HCT116 (cell line): ENCODE results near the gene TTC33. TPM values are rescaled to one million over a fixed set of nuclear protein-coding genes. Genes with fewer than 3 reads are reported as not detected.

Source experiments
- ATAC-seq: fragments of 200-7000 bp; cut with Tn5 transposase; 2 replicates; pipeline ENCODE4 v1.9.1; 2020; ENCODE audit warnings: mild to moderate bottlenecking, moderate library complexity
- BruUV-seq: library from RNA; stranded (reverse); fragments of 400-500 nt; replicated peaks from 2 replicates; lab custom pipeline; 2021; lab: Mats Ljungman, UMichigan
- CTCF ChIA-PET: fragments of 300-600 bp; sonication (Branson Sonifier 250); formaldehyde crosslinking; loops from one replicate; lab custom pipeline; 2021; ENCODE audit warnings: antibody characterized with exemption; lab: Charles Lee
- POLR2A ChIA-PET: fragments of 300-600, 350-600 bp; sonication (Branson Sonifier 250); formaldehyde crosslinking; loops from one replicate; lab custom pipeline; 2021; ENCODE audit warnings: antibody characterized with exemption; lab: Charles Lee
- RAD21 ChIA-PET, 2 experiments: fragments of 300-600 bp; sonication (Branson Sonifier 250); formaldehyde crosslinking; loops; one replicate each; lab custom pipeline; 2023; ENCODE audit warnings: low total read pairs in 2 of 2; ENCODE audit not compliant: uncharacterized antibody in 2 of 2, unreplicated experiment in 2 of 2, low non-redundant PET in 1 of 2; lab: Charles Lee
- DNase-seq: peaks from one replicate; pipeline ENCODE4 v3.0.0-alpha.2; 2010; ENCODE audit warnings: low read depth, low spot score
- H2AFZ ChIP-seq: fragments of 200-600 bp; shearing (Covaris generic), sonication (generic); 2 replicates; pipeline ENCODE4 v1.6.1; 2017; ENCODE audit warnings: low read depth, mixed run types, mixed read lengths, antibody characterized with exemption, low read length; ENCODE audit not compliant: poor library complexity, severe bottlenecking
- H3K27ac ChIP-seq: 2 replicates; pipeline ENCODE4 v1.5.1; 2012; ENCODE audit warnings: low read depth, low read length
- H3K27me3 ChIP-seq: fragments of 200-600 bp; sonication (generic); 2 replicates; pipeline ENCODE4 v1.6.1; 2016; ENCODE audit warnings: mixed run types, low read length, mixed read lengths; ENCODE audit not compliant: insufficient read depth
- H3K36me3 ChIP-seq, 2 experiments: fragments of 200-500 bp in 1 of 2; fragments of 200-600 bp in 1 of 2; sonication (Bioruptor generic) in 1 of 2; sonication (generic) in 1 of 2; 2 replicates each; pipeline versions ENCODE4 v1.5.1 to v1.6.1; 2014 to 2016; ENCODE audit warnings: low read length in 2 of 2, inconsistent platforms in 1 of 2, mixed read lengths in 1 of 2, mixed run types in 1 of 2; ENCODE audit not compliant: insufficient read depth in 2 of 2, control insufficient read depth in 1 of 2
- H3K4me1 ChIP-seq, 2 experiments: fragments of 200-600 bp in 1 of 2; sonication (generic) in 1 of 2; 2 replicates each; pipeline versions ENCODE4 v1.5.1 to v1.6.1; 2012 to 2017; ENCODE audit warnings: low read length in 2 of 2, inconsistent platforms in 1 of 2, mild to moderate bottlenecking in 1 of 2, mixed read lengths in 1 of 2, mixed run types in 1 of 2, moderate library complexity in 1 of 2; ENCODE audit not compliant: insufficient read depth in 2 of 2, control insufficient read depth in 1 of 2
- H3K4me2 ChIP-seq: fragments of 200-600 bp; sonication (generic); 2 replicates; pipeline ENCODE4 v1.6.1; 2017; ENCODE audit warnings: mixed run types, low read length, mixed read lengths
- H3K4me3 ChIP-seq, 2 experiments: fragments of 200-600 bp in 1 of 2; sonication (generic) in 1 of 2; replicated peaks in 1 of 2; 2 replicates each; pipeline ENCODE4 v1.5.1; 2011 to 2016; ENCODE audit warnings: low read length in 2 of 2, control low read depth in 1 of 2, low read depth in 1 of 2, mild to moderate bottlenecking in 1 of 2, mixed read lengths in 1 of 2, mixed run types in 1 of 2
- H3K79me2 ChIP-seq: fragments of 200-600 bp; sonication (generic); 2 replicates; pipeline ENCODE4 v1.6.1; 2017; ENCODE audit warnings: mild to moderate bottlenecking, mixed run types, low read length, moderate library complexity, mixed read lengths; ENCODE audit not compliant: insufficient read depth
- H3K9ac ChIP-seq: fragments of 200-600 bp; sonication (generic); 2 replicates; pipeline ENCODE4 v1.6.1; 2016; ENCODE audit warnings: low read length, mixed read lengths
- H3K9me2 ChIP-seq: fragments of 200-600 bp; sonication (generic), shearing (Covaris generic); 2 replicates; pipeline ENCODE4 v1.6.1; 2017; ENCODE audit warnings: mixed run types, mild to moderate bottlenecking, moderate library complexity; ENCODE audit not compliant: insufficient read depth
- H3K9me3 ChIP-seq, 2 experiments: fragments of 200-500 bp in 1 of 2; fragments of 200-600 bp in 1 of 2; sonication (Bioruptor generic) in 1 of 2; sonication (generic) in 1 of 2; 2 replicates each; pipeline ENCODE4 v1.6.1; 2014 to 2017; ENCODE audit warnings: low read length in 2 of 2, mixed read lengths in 2 of 2, inconsistent platforms in 1 of 2, low read depth in 1 of 2, mild to moderate bottlenecking in 1 of 2, mixed run types in 1 of 2, moderate library complexity in 1 of 2; ENCODE audit not compliant: control insufficient read depth in 1 of 2, insufficient read depth in 1 of 2
- H4K20me1 ChIP-seq: fragments of 200-600 bp; sonication (generic), shearing (Covaris generic); 2 replicates; pipeline ENCODE4 v1.6.1; 2017; ENCODE audit warnings: mixed run types, mild to moderate bottlenecking, moderate library complexity; ENCODE audit not compliant: insufficient read depth
- CBX3 ChIP-seq: IDR thresholded peaks from 2 replicates; pipeline ENCODE4 v1.6.1; 2012; ENCODE audit warnings: low read depth
- CTCF ChIP-seq, 3 experiments: fragments of 200-600 bp in 1 of 3; sonication (generic) in 1 of 3; IDR thresholded peaks in 2 of 3; conservative IDR thresholded peaks in 1 of 3; 2 replicates each; pipeline ENCODE4 v1.5.1; 2012 to 2017; ENCODE audit warnings: low read depth in 2 of 3, low read length in 2 of 3, antibody characterized with exemption in 1 of 3, borderline replicate concordance in 1 of 3, control low read depth in 1 of 3, mild to moderate bottlenecking in 1 of 3, mixed read lengths in 1 of 3, mixed run types in 1 of 3, moderate library complexity in 1 of 3; ENCODE audit not compliant: insufficient read depth in 1 of 3
- EGR1 ChIP-seq: IDR thresholded peaks from 2 replicates; pipeline ENCODE4 v1.6.1; 2012; ENCODE audit warnings: low read depth
- ELF1 ChIP-seq: IDR thresholded peaks from 2 replicates; pipeline ENCODE4 v1.6.1; 2012; ENCODE audit warnings: low read depth, borderline replicate concordance
- EZH2 ChIP-seq: fragments of 200-600 bp; sonication (generic); IDR thresholded peaks from 2 replicates; pipeline ENCODE4 v1.6.1; 2017; ENCODE audit warnings: antibody characterized with exemption, mixed run types
- FOSL1 ChIP-seq: IDR thresholded peaks from 2 replicates; pipeline ENCODE4 v1.6.1; 2012; ENCODE audit warnings: low read depth
- JUND ChIP-seq: IDR thresholded peaks from 2 replicates; pipeline ENCODE4 v1.6.1; 2012
- POLR2A ChIP-seq: IDR thresholded peaks from 2 replicates; pipeline ENCODE4 v1.7.0; 2011; ENCODE audit warnings: borderline replicate concordance; ENCODE audit not compliant: insufficient read depth, insufficient read length; ENCODE audit errors: extremely low read depth
- POLR2AphosphoS5 ChIP-seq: IDR thresholded peaks from 2 replicates; pipeline ENCODE4 v1.6.1; 2011; ENCODE audit warnings: mild to moderate bottlenecking, low read depth, low read length, moderate library complexity
- REST ChIP-seq: IDR thresholded peaks from 2 replicates; pipeline ENCODE4 v1.6.1; 2012; ENCODE audit warnings: low read depth
- SIN3A ChIP-seq: IDR thresholded peaks from 2 replicates; pipeline ENCODE4 v1.6.1; 2012; ENCODE audit warnings: low read depth
- SP1 ChIP-seq: IDR thresholded peaks from 2 replicates; pipeline ENCODE4 v1.6.1; 2012; ENCODE audit warnings: low read depth
- SRF ChIP-seq: IDR thresholded peaks from 2 replicates; pipeline ENCODE4 v1.6.1; 2012; ENCODE audit warnings: low read depth
- TCF7L2 ChIP-seq: IDR thresholded peaks from 2 replicates; pipeline ENCODE4 v1.7.0; 2011; ENCODE audit warnings: borderline replicate concordance, inconsistent platforms; ENCODE audit not compliant: insufficient read depth, insufficient read length; ENCODE audit errors: extremely low read depth
- YY1 ChIP-seq: IDR thresholded peaks from 2 replicates; pipeline ENCODE4 v1.6.1; 2011; ENCODE audit warnings: low read length, low read depth, moderate library complexity, mild to moderate bottlenecking; ENCODE audit not compliant: insufficient replicate concordance; ENCODE audit errors: extremely low read depth
- ZFX ChIP-seq: fragments of 450-650 bp; IDR thresholded peaks from 2 replicates; pipeline ENCODE4 v1.6.1; 2017
- ZNF274 ChIP-seq: fragments of 200-500 bp; sonication (Bioruptor generic); IDR thresholded peaks from 2 replicates; pipeline ENCODE4 v1.6.1; 2014; ENCODE audit warnings: mild to moderate bottlenecking, low read depth, low read length, inconsistent platforms
- intact Hi-C: fragments of 100-400 bp; cut with micrococcal nuclease; formaldehyde crosslinking; loops from 2 replicates; pipeline ENCODE4 v1.10.0; 2022
- total RNA-seq: library from RNA; stranded (reverse); gene quantifications from one replicate; pipeline ENCODE4 v1.2.1, GENCODE V29; 2021; ENCODE audit not compliant: unreplicated experiment
- TF ChIP-seq, protein P1 (sequence below): IDR thresholded peaks from 2 replicates; pipeline ENCODE4 v1.6.1; 2012

TTC33 gene
- total RNA-seq, 1 experiment from 2014 or later: 14.5 TPM

GRCh38 chr5:40514976-40515375 lies 240.8 kb downstream of the TTC33 start (continued):
- TF ChIP-seq REST (no peak), EGR1 (no peak), TCF7L2 (no peak), ELF1 (no peak)

GRCh38 chr5:40511801-40512200 lies 244.0 kb downstream of the TTC33 start:
- DNase-seq: no peak
- Histone ChIP-seq H3K4me3 (no peak overlapping the region), H2AFZ (no peak overlapping the region), H3K79me2 (no peaks in the 10 kb centered on the region), H3K27ac (no peak overlapping the region), H3K9me3 (no peaks in the 10 kb centered on the region), H3K4me1 (no peaks in the 10 kb centered on the region), H3K27me3 (no peaks in the 10 kb centered on the region), H3K4me2 (no peak overlapping the region), H3K9me2 (no peaks in the 10 kb centered on the region), H4K20me1 (no peaks in the 10 kb centered on the region), H3K9ac (no peak overlapping the region), H3K36me3 (no peaks in the 10 kb centered on the region)
- BruUV-seq: no TSS peak
- RAD21 ChIA-PET: no interaction called here
- no peak for ATAC-seq
- CTCF ChIA-PET: no interaction called here
- POLR2A ChIA-PET: no interaction called here
- intact Hi-C loops: no loop called here
- TF ChIP-seq FOSL1 (no peak), SIN3A (no peak), YY1 (no peak), TCF7L2 (no peak), EGR1 (no peak), EZH2 (no peak), ZFX (no peak), JUND (no peak), SP1 (no peak), POLR2A (no peak), ZNF274 (no peak), CBX3 (no peak), POLR2AphosphoS5 (no peak), CTCF (IDR thresholded peaks at IDR 0.05 in 2 of 3, conservative IDR thresholded peaks at IDR 0.05 in 1 of 3; ENCODE audit: borderline replicate concordance in 1 of 3, insufficient read depth in 1 of 3, low read depth in 2 of 3, low read length in 2 of 3) (no peak), SRF (no peak), REST (no peak), ELF1 (no peak)
- TF ChIP-seq, protein P1, sequence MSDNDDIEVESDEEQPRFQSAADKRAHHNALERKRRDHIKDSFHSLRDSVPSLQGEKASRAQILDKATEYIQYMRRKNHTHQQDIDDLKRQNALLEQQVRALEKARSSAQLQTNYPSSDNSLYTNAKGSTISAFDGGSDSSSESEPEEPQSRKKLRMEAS: no peak
